Thoracic aorta endothelial cell (primary cell): ENCODE results near the gene GPATCH3. TPM values are rescaled to one million over a fixed set of nuclear protein-coding genes. Genes with fewer than 3 reads are reported as not detected.

Experiments used
- total RNA-seq: library from RNA; depleted of rRNA; stranded (reverse); fragments of >200 nt; gene quantifications from 2 replicates; pipeline ENCODE4 v1.2.3, GENCODE V29; 2012

The GPATCH3 gene
- 7.5 and 7.8 TPM in 2 replicates for total RNA-seq

GRCh38 chr1:26900001-26900814, at the start of gene GPATCH3:
Gene GPATCH3 (minus strand): TSS chr1:26900467. CDS start chr1:26900442, 25 bp downstream.

GRCh38 chr1:26921540-26922430, 21.5 kb upstream of the GPATCH3 start, which contains the start of gene NUDC:
Gene NUDC (plus strand): TSS chr1:26921743. CDS start chr1:26921849, 106 bp downstream.

GRCh38 chr1:26913754-26914619, 13.7 kb upstream of the GPATCH3 start, which contains the start of gene NR0B2:
Gene NR0B2 (minus strand): TSS chr1:26913975. CDS start chr1:26913940, 35 bp downstream.

GRCh38 chr1:26889551-26890466, 10.5 kb downstream of the GPATCH3 start, which contains the start of gene GPN2:
Gene GPN2 (minus strand): TSS chr1:26890283. CDS start chr1:26890096, 187 bp downstream.

GRCh38 chr1:26862781-26863684, 37.2 kb downstream of the GPATCH3 start, which contains the start of gene SFN:
Gene SFN (plus strand): TSS chr1:26863149. CDS start chr1:26863213, 64 bp downstream.

Other genes starting within 250 kb of the GPATCH3 start
- 40.4 and 47.7 TPM in 2 replicates for gene ARID1A, start 204.5 kb downstream of the GPATCH3 start, total RNA-seq
- 6.6 and 7.4 TPM in 2 replicates for gene PIGV, start 112.5 kb downstream of the GPATCH3 start, total RNA-seq
- gene ZDHHC18, start 73.8 kb downstream of the GPATCH3 start, total RNA-seq, result 9.4 and 18.3 TPM in 2 replicates
- gene SFN, start 37.3 kb downstream of the GPATCH3 start, total RNA-seq, result not detected in 2 replicates
- 10.4 and 11.2 TPM in 2 replicates for gene GPN2, start 10.2 kb downstream of the GPATCH3 start, total RNA-seq
- gene NR0B2, start 13.5 kb upstream of the GPATCH3 start, total RNA-seq, result not detected in 2 replicates
- 58.0 and 60.5 TPM in 2 replicates for gene NUDC, start 21.3 kb upstream of the GPATCH3 start, total RNA-seq
- gene KDF1, start 60.0 kb upstream of the GPATCH3 start, total RNA-seq, result not detected in 2 replicates
- gene TRNP1, start 93.2 kb upstream of the GPATCH3 start, total RNA-seq, result 10.2 and 10.8 TPM in 2 replicates
- gene TENT5B, start 112.4 kb upstream of the GPATCH3 start, total RNA-seq, result 0.27 and 0.79 TPM in 2 replicates